PC-9 (cell line): Measurements from ENCODE around the gene NOC2L. TPM values are rescaled to one million over a fixed set of nuclear protein-coding genes. Genes with fewer than 3 reads are reported as not detected.

Experiments used
- BruUV-seq: library from RNA; stranded (reverse); fragments of 400-500 nt; replicated peaks from 2 replicates; lab custom pipeline; 2021; lab: Mats Ljungman, UMichigan
- CTCF ChIA-PET: fragments of 300-600 bp; sonication (Branson Sonifier 250); formaldehyde crosslinking; loops from one replicate; lab custom pipeline; 2022; ENCODE audit warnings: antibody characterized with exemption; lab: Charles Lee
- POLR2A ChIA-PET: fragments of 300-600 bp; sonication (Branson Sonifier 250); formaldehyde crosslinking; loops from one replicate; lab custom pipeline; 2022; ENCODE audit warnings: antibody characterized with exemption; ENCODE audit not compliant: unreplicated experiment; lab: Charles Lee
- DNase-seq, 2 experiments: peaks; one replicate each; pipeline versions ENCODE4 v3.0.0 to v3.0.0-alpha.2; 2015 to 2022; ENCODE audit warnings: mixed read lengths in 1 of 2
- H2AFZ ChIP-seq: fragments of 200-600 bp; sonication (generic); 2 replicates; pipeline ENCODE4 v1.8.1; 2017; ENCODE audit warnings: antibody characterized with exemption
- H3F3A ChIP-seq: fragments of 200-600 bp; sonication (generic); 2 replicates; pipeline ENCODE4 v1.8.1; 2017; ENCODE audit warnings: antibody characterized with exemption, mild to moderate bottlenecking, low read depth; ENCODE audit not compliant: insufficient read depth
- H3K27ac ChIP-seq: fragments of 200-600 bp; sonication (generic); 2 replicates; pipeline ENCODE4 v1.6.1; 2016; ENCODE audit warnings: mixed run types
- H3K27me3 ChIP-seq: fragments of 200-600 bp; sonication (generic); 2 replicates; pipeline ENCODE4 v1.6.1; 2016; ENCODE audit warnings: low read depth, mixed run types; ENCODE audit not compliant: insufficient read depth
- H3K36me3 ChIP-seq: fragments of 200-600 bp; sonication (generic); 2 replicates; pipeline ENCODE4 v1.6.1; 2016; ENCODE audit warnings: low read depth, mixed run types
- H3K4me1 ChIP-seq: fragments of 200-600 bp; sonication (generic); replicated peaks from 2 replicates; pipeline ENCODE4 v1.6.1; 2016; ENCODE audit warnings: mixed run types; ENCODE audit not compliant: insufficient read depth
- H3K4me2 ChIP-seq: fragments of 200-600 bp; sonication (generic); 2 replicates; pipeline ENCODE4 v1.6.1; 2017; ENCODE audit warnings: mixed run types
- H3K4me3 ChIP-seq: fragments of 200-600 bp; sonication (generic); 2 replicates; pipeline ENCODE4 v1.6.1; 2016; ENCODE audit warnings: mixed run types
- H3K79me2 ChIP-seq: fragments of 200-600 bp; sonication (generic); 2 replicates; pipeline ENCODE4 v1.6.1; 2017; ENCODE audit warnings: low read depth, mixed run types
- H3K9me2 ChIP-seq: fragments of 200-600 bp; sonication (generic); 2 replicates; pipeline ENCODE4 v1.8.1; 2017; ENCODE audit warnings: mild to moderate bottlenecking; ENCODE audit not compliant: insufficient read depth
- H3K9me3 ChIP-seq: fragments of 200-600 bp; sonication (generic); 2 replicates; pipeline ENCODE4 v1.8.1; 2016; ENCODE audit warnings: low read depth; ENCODE audit not compliant: insufficient read depth
- H4K20me1 ChIP-seq: fragments of 200-600 bp; sonication (generic); 2 replicates; pipeline ENCODE4 v1.8.1; 2017; ENCODE audit not compliant: insufficient read depth
- CTCF ChIP-seq: fragments of 200-600 bp; sonication (generic); conservative IDR thresholded peaks from 2 replicates; pipeline ENCODE4 v1.6.1; 2017; ENCODE audit warnings: mixed run types, antibody characterized with exemption, mild to moderate bottlenecking, moderate library complexity
- EZH2 ChIP-seq: fragments of 200-600 bp; sonication (generic); IDR thresholded peaks from 2 replicates; pipeline ENCODE4 v1.8.0; 2017; ENCODE audit warnings: antibody characterized with exemption, low read depth
- intact Hi-C: fragments of 100-400 bp; cut with micrococcal nuclease; formaldehyde crosslinking; loops from one replicate; pipeline ENCODE4 v1.10.0; 2022; ENCODE audit not compliant: unreplicated experiment
- total RNA-seq: library from RNA; stranded (reverse); gene quantifications from 2 replicates; pipeline ENCODE4 v1.2.3, GENCODE V29; 2021

NOC2L gene
- total RNA-seq, 1 experiment from 2014 or later, result 86.4 TPM

- CTCF ChIA-PET, result interaction anchor here (0.7 kb wide), 1 partner anchor 11 kb away, joined by 3 read pairs; no protein-coding TSS in a partner anchor
- no peak overlapping the region for H2AFZ ChIP-seq
- no peaks in the 10 kb centered on the region for H3K36me3 ChIP-seq
- H4K20me1 ChIP-seq, result peaks cover 8% of the 10 kb centered on the region
- POLR2A ChIA-PET, result no interaction called here
- no peak overlapping the region for H3K27ac ChIP-seq
- intact Hi-C loops, result no loop called here
- H3F3A ChIP-seq, result peaks cover 21% of the 10 kb centered on the region; the same call in 1 of the 2 replicates
- no peaks in the 10 kb centered on the region for H3K79me2 ChIP-seq
- peaks cover 27% of the 10 kb centered on the region for H3K27me3 ChIP-seq
- H3K9me2 ChIP-seq, result no peaks in the 10 kb centered on the region
- H3K4me1 ChIP-seq, result peaks cover 15% of the 10 kb centered on the region; the same call in 1 of the 2 replicates
- no peak overlapping the region for H3K4me3 ChIP-seq
- H3K4me2 ChIP-seq, result no peak overlapping the region
- BruUV-seq, result TSS peak; percentile 57
- no peak for DNase-seq
- H3K9me3 ChIP-seq, result no peaks in the 10 kb centered on the region
- no peak for TF ChIP-seq EZH2
- no peak for TF ChIP-seq CTCF
These were observed 14.4 kb downstream of the NOC2L start for GRCh38 chr1:944341-945325.

DNA sequence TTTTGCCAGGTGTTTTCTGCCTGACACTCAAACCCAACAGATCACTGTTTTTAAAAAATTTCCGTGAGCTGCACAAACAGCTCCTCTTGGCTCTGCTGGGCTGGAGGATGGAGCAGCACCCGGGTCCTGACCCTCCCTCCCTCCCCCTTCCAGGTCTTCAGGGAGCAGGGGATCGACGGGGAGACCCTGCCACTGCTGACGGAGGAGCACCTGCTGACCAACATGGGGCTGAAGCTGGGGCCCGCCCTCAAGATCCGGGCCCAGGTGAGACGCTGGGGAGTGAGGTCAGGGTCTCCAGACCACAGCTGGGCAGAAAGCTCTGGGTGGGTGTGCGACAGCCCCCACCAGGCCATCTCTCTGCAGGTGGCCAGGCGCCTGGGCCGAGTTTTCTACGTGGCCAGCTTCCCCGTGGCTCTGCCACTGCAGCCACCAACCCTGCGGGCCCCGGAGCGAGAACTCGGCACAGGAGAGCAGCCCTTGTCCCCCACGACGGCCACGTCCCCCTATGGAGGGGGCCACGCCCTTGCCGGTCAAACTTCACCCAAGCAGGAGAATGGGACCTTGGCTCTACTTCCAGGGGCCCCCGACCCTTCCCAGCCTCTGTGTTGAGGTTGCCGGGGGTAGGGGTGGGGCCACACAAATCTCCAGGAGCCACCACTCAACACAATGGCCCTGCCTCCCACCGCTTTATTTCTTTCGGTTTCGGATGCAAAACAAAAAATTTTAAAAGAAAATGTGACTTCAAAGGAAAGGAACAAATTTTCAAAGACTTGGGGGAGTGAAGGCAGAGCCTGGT lies 15.3 kb downstream of the NOC2L start:
- Histone ChIP-seq H3K4me3 (no peak overlapping the region), H4K20me1 (peaks cover 8% of the 10 kb centered on the region), H3K27me3 (peaks cover 27% of the 10 kb centered on the region), H3K27ac (no peak overlapping the region), H3K4me2 (no peak overlapping the region), H2AFZ (no peak overlapping the region), H3K9me2 (no peaks in the 10 kb centered on the region), H3K9me3 (no peaks in the 10 kb centered on the region), H3K79me2 (no peaks in the 10 kb centered on the region), H3K36me3 (no peaks in the 10 kb centered on the region), H3K4me1 (peaks cover 17% of the 10 kb centered on the region), H3F3A (peaks cover 21% of the 10 kb centered on the region; the same call in 1 of the 2 replicates)
- CTCF ChIA-PET, result no interaction called here
- TF ChIP-seq CTCF, result no peak
- TF ChIP-seq EZH2, result no peak
- BruUV-seq, result no TSS peak
- no peak for DNase-seq
- POLR2A ChIA-PET, result interaction anchor here (0.6 kb wide), 1 partner anchor 58 kb away, joined by 14 read pairs; no protein-coding TSS in a partner anchor
- intact Hi-C loops, result no loop called here
